Upper lobe of right lung (tissue), 1 donor: ENCODE results near the gene ELOVL5. TPM values are rescaled to one million over a fixed set of nuclear protein-coding genes. Genes with fewer than 3 reads are reported as not detected.
A peak's percentile ranks its signal among the peaks of the same experiment; 100 is the strongest.

ENCODE experiments used
- ATAC-seq: fragments of 200-7000 bp; cut with Tn5 transposase; one replicate; pipeline ENCODE4 v1.9.1; 2020; ENCODE audit warnings: mild to moderate bottlenecking, moderate library complexity
- DNase-seq: peaks from one replicate; pipeline ENCODE4 v3.0.0-alpha.2; 2020
- H3K27ac ChIP-seq: fragments of 200-600 bp; one replicate; pipeline ENCODE4 v1.8.0; 2022
- H3K27me3 ChIP-seq: fragments of 200-600 bp; one replicate; pipeline ENCODE4 v1.8.0; 2022; ENCODE audit warnings: mild to moderate bottlenecking
- H3K36me3 ChIP-seq: fragments of 200-600 bp; one replicate; pipeline ENCODE4 v1.8.0; 2022
- H3K4me1 ChIP-seq: fragments of 200-600 bp; one replicate; pipeline ENCODE4 v1.8.0; 2022
- H3K4me3 ChIP-seq: fragments of 200-600 bp; one replicate; pipeline ENCODE4 v1.8.0; 2022; ENCODE audit warnings: mild to moderate bottlenecking
- H3K9me3 ChIP-seq: fragments of 200-600 bp; one replicate; pipeline ENCODE4 v1.8.0; 2022
- intact Hi-C: fragments of 100-400 bp; cut with DNase I; formaldehyde crosslinking; loops from one replicate; pipeline ENCODE4 v1.11.0; 2022
- total RNA-seq: library from RNA; stranded (reverse); fragmentation: NEBNext Ultra II Directional; extraction: Animal tissue kit (Norgen Biotek cat#: 25700); gene quantifications from one replicate; pipeline ENCODE4 v1.2.1, GENCODE V29; 2021
- TF ChIP-seq, protein P1 (sequence below): fragments of 200-600 bp; IDR thresholded peaks from one replicate; pipeline ENCODE4 v1.8.0; 2022; ENCODE audit warnings: antibody characterized with exemption
- donor health status: DM: no; HTN: yes; CAD: no; lungs with severe emphysema.

ELOVL5 gene
- total RNA-seq, 1 donor from 2014 or later, result 80.4 TPM

DNA sequence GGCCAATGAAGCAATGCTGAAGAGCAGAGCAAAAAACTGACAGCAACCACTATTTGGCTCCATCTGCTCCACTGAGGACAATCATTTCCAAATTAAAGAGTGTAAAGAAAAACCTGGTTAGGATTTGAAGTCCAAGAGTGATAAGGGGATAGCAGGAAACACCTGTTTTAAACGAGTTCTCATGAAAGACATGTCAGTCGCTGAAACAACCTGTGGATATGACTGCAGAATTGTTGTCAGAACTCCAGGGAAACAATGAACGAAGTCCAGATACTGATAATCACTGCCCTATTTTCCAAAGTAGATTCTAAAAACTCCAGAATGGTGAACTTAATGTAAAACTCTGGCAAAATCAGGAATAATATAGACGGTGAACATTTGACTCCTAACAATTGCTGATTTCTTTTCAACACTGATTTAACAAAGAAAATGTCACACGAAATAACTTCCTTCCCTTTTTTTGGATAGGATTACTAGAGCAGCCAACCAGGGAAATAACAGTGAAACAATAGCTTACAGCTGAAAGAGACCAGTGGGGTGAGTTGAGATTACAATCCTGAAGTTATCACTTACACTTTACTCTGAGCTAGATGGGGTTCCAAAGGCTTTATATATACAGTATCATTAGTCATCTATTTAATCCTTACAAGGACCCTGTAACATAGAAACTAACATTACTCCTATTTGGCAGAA lies 83.7 kb downstream of the ELOVL5 start:
- ATAC-seq (no peak), DNase-seq (no peak)
- H3K9me3 ChIP-seq, result no peaks in the 10 kb centered on the region
- no peaks in the 10 kb centered on the region for H3K4me1 ChIP-seq
- TF ChIP-seq, protein P1, sequence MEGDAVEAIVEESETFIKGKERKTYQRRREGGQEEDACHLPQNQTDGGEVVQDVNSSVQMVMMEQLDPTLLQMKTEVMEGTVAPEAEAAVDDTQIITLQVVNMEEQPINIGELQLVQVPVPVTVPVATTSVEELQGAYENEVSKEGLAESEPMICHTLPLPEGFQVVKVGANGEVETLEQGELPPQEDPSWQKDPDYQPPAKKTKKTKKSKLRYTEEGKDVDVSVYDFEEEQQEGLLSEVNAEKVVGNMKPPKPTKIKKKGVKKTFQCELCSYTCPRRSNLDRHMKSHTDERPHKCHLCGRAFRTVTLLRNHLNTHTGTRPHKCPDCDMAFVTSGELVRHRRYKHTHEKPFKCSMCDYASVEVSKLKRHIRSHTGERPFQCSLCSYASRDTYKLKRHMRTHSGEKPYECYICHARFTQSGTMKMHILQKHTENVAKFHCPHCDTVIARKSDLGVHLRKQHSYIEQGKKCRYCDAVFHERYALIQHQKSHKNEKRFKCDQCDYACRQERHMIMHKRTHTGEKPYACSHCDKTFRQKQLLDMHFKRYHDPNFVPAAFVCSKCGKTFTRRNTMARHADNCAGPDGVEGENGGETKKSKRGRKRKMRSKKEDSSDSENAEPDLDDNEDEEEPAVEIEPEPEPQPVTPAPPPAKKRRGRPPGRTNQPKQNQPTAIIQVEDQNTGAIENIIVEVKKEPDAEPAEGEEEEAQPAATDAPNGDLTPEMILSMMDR, result no peak
- H3K4me3 ChIP-seq, result no peak overlapping the region
- peaks cover 68% of the 10 kb centered on the region for H3K36me3 ChIP-seq
- H3K27me3 ChIP-seq, result no peaks in the 10 kb centered on the region
- intact Hi-C loops, result no loop called here
- H3K27ac ChIP-seq, result no peak overlapping the region

DNA sequence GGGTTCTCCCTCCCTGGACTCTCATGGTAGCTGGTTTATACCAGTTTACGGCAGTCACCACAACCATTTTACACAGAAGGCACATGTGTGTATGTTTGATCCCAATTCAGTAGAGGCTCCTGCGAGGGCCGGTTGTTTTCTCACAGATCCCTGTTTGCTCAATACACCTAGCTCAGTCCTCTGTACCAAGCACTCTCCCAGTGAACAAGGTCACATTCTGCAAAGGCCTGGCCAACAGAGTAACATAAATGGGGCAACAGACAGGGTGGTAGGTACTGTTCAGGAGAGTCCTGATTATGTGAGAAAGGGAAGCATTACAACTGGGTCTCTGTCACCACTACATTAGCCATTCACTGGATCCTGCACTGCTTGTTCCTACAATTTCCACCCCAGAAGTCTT lies 84.4 kb downstream of the ELOVL5 start:
- ATAC-seq (peak; percentile 37), DNase-seq (no peak)
- TF ChIP-seq, protein P1, result no peak
- Histone ChIP-seq H3K36me3 (peaks cover 68% of the 10 kb centered on the region), H3K27ac (no peak overlapping the region), H3K27me3 (no peaks in the 10 kb centered on the region), H3K4me3 (no peak overlapping the region), H3K9me3 (no peaks in the 10 kb centered on the region), H3K4me1 (no peaks in the 10 kb centered on the region)
- intact Hi-C loops, result no loop called here

GRCh38 chr6:53263917-53264316 lies 84.8 kb downstream of the ELOVL5 start:
- DNase-seq, result no peak
- no peaks in the 10 kb centered on the region for H3K9me3 ChIP-seq
- intact Hi-C loops, result no loop called here
- no peak overlapping the region for H3K27ac ChIP-seq
- no peak overlapping the region for H3K4me3 ChIP-seq
- TF ChIP-seq, protein P1, result no peak
- no peaks in the 10 kb centered on the region for H3K4me1 ChIP-seq
- peak; percentile 78 for ATAC-seq
- H3K27me3 ChIP-seq, result no peaks in the 10 kb centered on the region
- peaks cover 67% of the 10 kb centered on the region for H3K36me3 ChIP-seq

DNA sequence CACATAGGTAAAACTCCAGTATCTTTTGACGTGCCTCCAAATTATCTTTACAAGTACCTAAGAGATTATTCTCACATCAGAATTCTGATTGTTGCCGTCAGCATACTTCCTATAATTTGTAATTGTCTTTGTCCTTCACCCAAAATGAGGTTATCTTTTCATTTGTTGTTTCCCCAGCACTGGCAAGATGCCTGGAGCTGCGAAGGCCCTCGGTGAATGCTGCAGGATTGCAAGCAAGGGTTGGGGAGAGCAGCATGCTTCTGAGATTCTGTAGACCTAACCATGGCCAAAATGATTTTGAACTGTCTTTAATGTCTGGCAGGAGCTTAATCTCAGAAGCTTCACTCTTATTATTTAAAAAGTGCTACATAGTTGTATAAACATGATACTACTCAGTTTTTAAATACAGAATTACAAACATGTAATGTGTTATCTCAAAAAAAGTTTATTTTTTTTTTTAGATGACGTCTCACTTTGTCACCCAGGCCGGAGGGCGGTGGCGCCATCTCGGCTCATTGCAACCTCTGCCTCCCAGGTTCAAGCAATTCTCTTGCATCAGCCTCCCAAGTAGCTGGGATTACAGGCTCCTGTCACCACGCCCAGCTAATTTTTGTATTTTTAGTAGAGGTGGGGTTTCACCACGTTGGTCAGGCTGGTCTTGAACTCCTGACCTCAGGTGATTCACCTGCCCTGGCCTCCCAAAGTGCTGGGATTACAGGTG lies 88.7 kb downstream of the ELOVL5 start:
- Histone ChIP-seq H3K27ac (no peak overlapping the region), H3K4me1 (no peaks in the 10 kb centered on the region), H3K27me3 (no peaks in the 10 kb centered on the region), H3K9me3 (no peaks in the 10 kb centered on the region), H3K4me3 (no peak overlapping the region), H3K36me3 (peaks cover 37% of the 10 kb centered on the region)
- TF ChIP-seq, protein P1, result no peak
- no peak for ATAC-seq
- intact Hi-C loops, result no loop called here
- no peak for DNase-seq

- DNase-seq (no peak), ATAC-seq (no peak)
- TF ChIP-seq, protein P1, result no peak
- intact Hi-C loops, result no loop called here
- peaks cover 37% of the 10 kb centered on the region for H3K36me3 ChIP-seq
- no peaks in the 10 kb centered on the region for H3K9me3 ChIP-seq
- no peaks in the 10 kb centered on the region for H3K27me3 ChIP-seq
- H3K4me1 ChIP-seq, result no peaks in the 10 kb centered on the region
- no peak overlapping the region for H3K4me3 ChIP-seq
- H3K27ac ChIP-seq, result no peak overlapping the region
Measured at GRCh38 chr6:53258774-53259155, 90.0 kb downstream of the ELOVL5 start.
